Lower leg skin (tissue), 4 donors: ENCODE results near the gene MAGI3. TPM values are rescaled to one million over a fixed set of nuclear protein-coding genes. Genes with fewer than 3 reads are reported as not detected.

Experiments
- DNase-seq, 2 donors: peaks; one replicate each; pipeline ENCODE4 v3.0.0-alpha.2; 2019; ENCODE audit warnings: low spot score in 2 of 2
- H3K4me3 ChIP-seq: fragments of 200-600 bp; sonication (generic); 2 replicates; pipeline ENCODE4 v1.5.1; 2017; ENCODE audit warnings: mild to moderate bottlenecking, low read depth; ENCODE audit not compliant: poor library complexity, severe bottlenecking
- POLR2A ChIP-seq, 2 donors: fragments of 450-650 bp; IDR thresholded peaks; one replicate each; pipeline ENCODE4 v1.6.1; 2016 to 2017; ENCODE audit warnings: antibody characterized with exemption in 2 of 2, mild to moderate bottlenecking in 1 of 2, moderate library complexity in 1 of 2
- WGBS, 2 donors: methylation state at CpG; one replicate each; pipeline ENCODE4 v1.1.5; 2018; 5-methylcytosine and 5-hydroxymethylcytosine counted together
- intact Hi-C: fragments of 100-400 bp; cut with DNase I; formaldehyde crosslinking; loops from one replicate; pipeline ENCODE4 v1.15.0; 2023; ENCODE audit warnings: low total_unique reads
- total RNA-seq, 4 donors: library from RNA; depleted of rRNA; stranded (reverse); fragments of >200 nt; gene quantifications; one replicate each; pipeline ENCODE4 v1.1.0, GENCODE V29; 2016
- TF ChIP-seq, protein P1 (sequence below), 3 donors: fragments of 450-650 bp; IDR thresholded peaks; one replicate each; pipeline ENCODE4 v1.5.1; 2016; ENCODE audit warnings: antibody characterized with exemption in 3 of 3, mild to moderate bottlenecking in 3 of 3, moderate library complexity in 2 of 3

The MAGI3 gene
- total RNA-seq, 4 donors from 2014 or later: 6.8 to 14.2 (median 10.3) TPM

DNA sequence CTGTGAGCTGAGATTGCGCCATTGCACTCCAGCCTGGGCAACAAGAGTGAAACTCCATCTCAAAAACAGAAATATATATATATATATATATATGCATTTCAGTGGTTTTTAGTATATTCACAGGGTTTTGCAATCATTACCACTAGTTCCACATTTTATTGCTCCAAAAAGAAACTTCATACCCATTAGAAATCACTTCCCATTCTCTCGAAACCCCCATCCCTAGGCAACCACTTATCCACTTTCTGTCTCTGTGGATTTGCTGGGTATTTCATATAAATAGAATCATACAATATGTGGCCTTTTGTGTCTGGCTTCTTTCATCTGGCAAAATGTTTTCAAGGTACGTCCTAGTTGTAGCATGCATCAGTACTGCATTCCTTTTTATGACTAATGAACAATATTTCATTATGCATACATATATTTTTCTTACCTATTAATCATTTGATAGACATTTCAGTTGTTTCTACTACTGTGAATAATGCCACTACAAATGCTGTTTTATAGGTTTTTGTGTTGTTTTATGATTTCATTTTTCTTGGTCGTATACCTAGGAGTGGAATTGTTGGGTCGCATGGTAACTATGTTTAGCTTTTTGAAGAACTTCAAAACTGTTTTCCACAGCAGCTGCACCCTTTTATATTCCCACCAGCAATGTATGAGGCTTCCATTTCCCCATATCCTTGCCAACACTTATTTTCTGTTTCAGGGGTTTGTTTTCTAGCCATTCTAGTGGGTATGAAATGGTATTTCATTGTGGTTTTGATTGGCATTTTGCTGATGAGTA lies 273.0 kb downstream of the MAGI3 start:
- intact Hi-C loops: no loop called here
- DNase-seq: no peak
- H3K4me3 ChIP-seq: no peak overlapping the region
- TF ChIP-seq, protein P1, sequence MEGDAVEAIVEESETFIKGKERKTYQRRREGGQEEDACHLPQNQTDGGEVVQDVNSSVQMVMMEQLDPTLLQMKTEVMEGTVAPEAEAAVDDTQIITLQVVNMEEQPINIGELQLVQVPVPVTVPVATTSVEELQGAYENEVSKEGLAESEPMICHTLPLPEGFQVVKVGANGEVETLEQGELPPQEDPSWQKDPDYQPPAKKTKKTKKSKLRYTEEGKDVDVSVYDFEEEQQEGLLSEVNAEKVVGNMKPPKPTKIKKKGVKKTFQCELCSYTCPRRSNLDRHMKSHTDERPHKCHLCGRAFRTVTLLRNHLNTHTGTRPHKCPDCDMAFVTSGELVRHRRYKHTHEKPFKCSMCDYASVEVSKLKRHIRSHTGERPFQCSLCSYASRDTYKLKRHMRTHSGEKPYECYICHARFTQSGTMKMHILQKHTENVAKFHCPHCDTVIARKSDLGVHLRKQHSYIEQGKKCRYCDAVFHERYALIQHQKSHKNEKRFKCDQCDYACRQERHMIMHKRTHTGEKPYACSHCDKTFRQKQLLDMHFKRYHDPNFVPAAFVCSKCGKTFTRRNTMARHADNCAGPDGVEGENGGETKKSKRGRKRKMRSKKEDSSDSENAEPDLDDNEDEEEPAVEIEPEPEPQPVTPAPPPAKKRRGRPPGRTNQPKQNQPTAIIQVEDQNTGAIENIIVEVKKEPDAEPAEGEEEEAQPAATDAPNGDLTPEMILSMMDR (IDR thresholded peaks at IDR 0.05): no peak
- TF ChIP-seq POLR2A (IDR thresholded peaks at IDR 0.05): no peak
- WGBS, 2 donors: 70 to 75% methylated on average over 5 of the region's 5 CpGs

DNA sequence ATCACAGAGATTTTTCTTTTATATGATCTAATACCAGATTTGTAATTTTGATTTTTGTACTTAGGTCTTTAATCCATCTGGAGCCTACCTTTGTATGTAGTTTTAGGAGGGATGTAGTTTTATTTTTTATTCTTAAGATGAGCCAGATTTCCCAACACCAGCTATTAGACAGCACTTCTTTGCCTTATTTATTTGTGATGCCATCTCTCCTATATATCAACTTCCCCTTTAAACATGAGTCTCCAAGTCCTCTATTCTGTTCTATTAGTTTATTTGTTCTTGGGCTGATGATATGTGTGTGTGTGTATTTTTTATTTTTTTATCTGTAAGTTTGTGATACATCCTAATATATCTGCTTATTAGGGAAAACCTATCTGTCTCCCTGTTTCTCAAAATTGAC lies 274.8 kb downstream of the MAGI3 start:
- intact Hi-C loops: no loop called here
- TF ChIP-seq POLR2A (IDR thresholded peaks at IDR 0.05): no peak
- TF ChIP-seq, protein P1 (IDR thresholded peaks at IDR 0.05): no peak
- no peak overlapping the region for H3K4me3 ChIP-seq
- no peak for DNase-seq

DNA sequence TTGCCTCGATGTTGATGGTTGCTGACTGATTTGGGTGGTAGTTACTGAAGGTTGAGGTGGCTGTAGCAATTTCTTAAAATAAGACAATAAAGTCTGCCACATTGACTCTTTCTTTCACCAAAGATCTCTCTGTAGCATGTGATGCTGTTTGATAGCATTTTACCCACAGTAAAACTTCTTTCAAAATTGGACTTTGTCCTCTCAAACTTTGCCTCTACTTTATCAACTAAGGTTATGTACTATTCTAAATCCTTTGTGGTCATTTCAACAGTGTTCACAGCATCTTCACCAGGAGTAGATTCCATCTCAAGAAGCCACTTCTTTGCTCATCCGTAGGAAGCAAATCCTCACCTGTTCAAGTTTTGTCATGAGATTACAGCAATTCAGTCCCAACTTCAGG lies 275.8 kb downstream of the MAGI3 start:
- intact Hi-C loops: no loop called here
- WGBS, 2 donors: 96 to 98% methylated on average over 2 of the region's 2 CpGs
- TF ChIP-seq, protein P1 (IDR thresholded peaks at IDR 0.05): no peak
- no peak for TF ChIP-seq POLR2A (IDR thresholded peaks at IDR 0.05)
- DNase-seq: no peak
- no peak overlapping the region for H3K4me3 ChIP-seq

DNA sequence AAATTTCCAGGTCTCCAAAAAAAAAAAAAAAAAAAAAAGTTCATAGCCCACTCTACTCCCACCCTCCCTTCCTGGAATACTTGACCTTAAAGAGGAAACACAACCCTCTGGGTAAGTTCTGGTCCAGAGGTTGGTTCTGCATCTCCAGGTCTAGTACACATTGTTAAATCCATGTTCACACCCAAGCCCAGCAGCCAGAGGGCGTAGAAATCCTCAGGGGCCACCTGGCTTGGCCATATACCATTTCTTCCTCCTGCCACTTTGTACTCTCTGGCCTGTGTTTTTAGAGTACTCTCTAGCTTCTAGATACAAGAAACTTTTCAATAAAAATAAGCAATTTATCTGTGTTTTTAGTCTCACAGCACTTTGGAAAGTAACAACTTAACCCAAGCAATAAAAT lies 279.7 kb downstream of the MAGI3 start:
- no peak overlapping the region for H3K4me3 ChIP-seq
- DNase-seq: no peak
- TF ChIP-seq POLR2A (IDR thresholded peaks at IDR 0.05): no peak
- TF ChIP-seq, protein P1 (IDR thresholded peaks at IDR 0.05): no peak
- WGBS, 2 donors: 93 to 94% methylated on average over 1 of the region's 1 CpG
- intact Hi-C loops: no loop called here

DNA sequence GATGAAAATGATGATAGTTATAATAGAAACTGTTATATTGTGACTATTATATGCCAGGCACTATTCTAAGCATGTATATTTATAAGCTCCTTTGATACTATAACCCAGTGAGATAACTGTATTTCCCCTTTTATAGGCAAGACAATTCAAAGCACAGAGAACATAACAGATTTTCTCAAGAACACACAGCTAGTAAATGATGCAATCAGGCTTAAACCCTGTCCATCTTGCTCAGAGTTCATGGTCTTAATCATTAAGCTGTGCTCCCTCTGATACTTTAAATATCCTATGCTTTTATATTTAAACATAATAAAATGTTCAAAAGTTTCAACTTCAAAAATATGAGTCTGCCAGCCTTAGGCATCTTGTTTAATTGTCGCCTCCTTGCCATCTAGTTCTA lies 280.3 kb downstream of the MAGI3 start:
- intact Hi-C loops: no loop called here
- H3K4me3 ChIP-seq: no peak overlapping the region
- TF ChIP-seq, protein P1 (IDR thresholded peaks at IDR 0.05): no peak
- no peak for TF ChIP-seq POLR2A (IDR thresholded peaks at IDR 0.05)
- DNase-seq: no peak
- 98 to 100% methylated on average over 1 of the region's 1 CpG for WGBS, 2 donors

DNA sequence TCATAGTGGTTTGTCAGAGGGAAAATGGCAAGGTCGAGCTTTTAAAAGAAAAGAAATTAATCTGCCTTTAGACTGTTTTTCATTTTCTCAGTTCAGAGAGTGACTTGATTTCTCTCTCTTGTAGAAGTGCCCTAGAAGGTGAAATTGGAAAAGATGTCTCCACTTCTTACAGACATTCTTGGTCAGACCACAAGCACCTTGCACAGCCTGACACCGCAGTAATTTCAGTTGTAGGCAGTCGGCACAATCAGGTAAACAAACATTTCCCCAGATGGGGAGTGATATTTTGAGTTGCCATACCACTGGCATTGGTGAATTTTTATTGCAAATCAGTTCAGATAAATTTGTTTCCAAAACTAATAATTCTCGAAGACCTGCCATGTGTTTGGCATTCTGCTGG lies 282.2 kb downstream of the MAGI3 start:
- DNase-seq: no peak
- intact Hi-C loops: no loop called here
- TF ChIP-seq, protein P1 (IDR thresholded peaks at IDR 0.05): no peak
- TF ChIP-seq POLR2A (IDR thresholded peaks at IDR 0.05): no peak
- WGBS, 2 donors: 91 to 94% methylated on average over 4 of the region's 4 CpGs
- H3K4me3 ChIP-seq: no peak overlapping the region
